HG02870 (cell line): ENCODE data around the gene PTPRO.

ENCODE experiments used
- ATAC-seq: cut with Tn5 transposase; IDR thresholded peaks from one replicate; pipeline ENCODE4 v1.9.1; 2021; ENCODE audit warnings: mild to moderate bottlenecking, moderate library complexity; ENCODE audit not compliant: unreplicated experiment

PTPRO gene

GRCh38 chr12:15550793-15551192 is 228.5 kb downstream of the PTPRO start:
- ATAC-seq = no peak

GRCh38 chr12:15555446-15555845 is 233.1 kb downstream of the PTPRO start:
- ATAC-seq = no peak

GRCh38 chr12:15556411-15557102 is 234.2 kb downstream of the PTPRO start:
- no peak for ATAC-seq

- ATAC-seq = no peak
These were observed 236.7 kb downstream of the PTPRO start for GRCh38 chr12:15558915-15559528.

- no peak for ATAC-seq
These were observed 239.1 kb downstream of the PTPRO start for GRCh38 chr12:15561396-15561795.

- no peak for ATAC-seq
These were observed 240.0 kb downstream of the PTPRO start for GRCh38 chr12:15562263-15562662.

- no peak for ATAC-seq
These were observed 241.4 kb downstream of the PTPRO start for GRCh38 chr12:15563663-15564062.

GRCh38 chr12:15574353-15574752 is 252.0 kb downstream of the PTPRO start:
- ATAC-seq = no peak

- no peak for ATAC-seq
These were observed 253.6 kb downstream of the PTPRO start for GRCh38 chr12:15575671-15576541.

- no peak for ATAC-seq
These were observed 258.1 kb downstream of the PTPRO start for GRCh38 chr12:15580431-15580830.

GRCh38 chr12:15581006-15581405 is 258.7 kb downstream of the PTPRO start:
- ATAC-seq = no peak

- ATAC-seq = no peak
These were observed 261.5 kb downstream of the PTPRO start for GRCh38 chr12:15583804-15584203.

GRCh38 chr12:15584366-15585041 is 262.2 kb downstream of the PTPRO start:
- peak; percentile 43 for ATAC-seq

GRCh38 chr12:15589328-15590032 is 267.2 kb downstream of the PTPRO start:
- no peak for ATAC-seq

GRCh38 chr12:15590180-15590826 is 268.0 kb downstream of the PTPRO start:
- ATAC-seq = peak; percentile 88

GRCh38 chr12:15591811-15592210 is 269.5 kb downstream of the PTPRO start:
- no peak for ATAC-seq

GRCh38 chr12:15592934-15593333 is 270.6 kb downstream of the PTPRO start:
- ATAC-seq = no peak

- no peak for ATAC-seq
These were observed 273.9 kb downstream of the PTPRO start for GRCh38 chr12:15596174-15596573.

- ATAC-seq = no peak
These were observed 275.0 kb downstream of the PTPRO start for GRCh38 chr12:15597125-15597830.
